ENCODE measurements around the gene AP4S1.
"Not testable (repeated sequence)": the region's sequence is repeated elsewhere in the genome, so short reads cannot be mapped to it uniquely, and the experiment has no call there.

AP4S1 gene

DNA sequence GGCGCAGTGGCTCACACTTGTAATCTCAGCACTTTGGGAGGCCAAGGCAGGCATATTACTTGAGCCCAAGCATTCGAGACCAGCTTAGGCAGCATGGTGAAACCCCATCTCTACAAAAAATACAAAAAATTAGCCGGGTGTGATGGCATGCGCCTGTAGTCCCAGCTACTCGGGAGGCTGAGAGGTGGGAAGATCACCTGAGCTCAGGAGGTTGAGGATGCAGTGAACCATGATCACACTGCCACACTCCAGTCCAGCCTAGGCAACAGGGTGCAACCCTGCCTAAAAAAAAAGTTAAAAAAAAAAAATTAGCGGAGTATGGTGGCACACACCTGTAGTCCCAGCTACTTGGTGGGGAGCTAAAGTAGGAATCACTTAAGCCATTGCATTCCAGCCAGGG lies 21.4 kb upstream of the AP4S1 start:
- not testable (repeated sequence) for DNase-seq

DNA sequence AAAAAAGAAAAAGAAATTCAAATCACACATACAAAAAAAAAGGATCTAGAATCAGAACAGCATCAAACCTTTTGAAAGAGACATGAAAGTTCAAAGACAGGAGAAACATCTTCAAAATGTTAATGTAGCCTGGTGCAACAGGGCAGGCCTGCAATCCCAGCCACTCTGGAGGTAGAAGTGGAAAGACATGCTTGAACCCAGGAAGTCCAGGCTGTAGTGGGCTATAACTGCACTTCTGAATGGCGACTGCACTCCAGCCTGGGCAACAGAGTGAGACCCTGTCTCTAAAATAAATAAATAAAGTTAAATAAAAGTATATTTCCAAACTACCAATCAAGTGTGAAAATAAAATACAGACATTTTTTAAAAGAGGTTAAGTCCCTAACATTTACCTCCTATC lies 18.7 kb upstream of the AP4S1 start:
- DNase-seq, result no peak

DNA sequence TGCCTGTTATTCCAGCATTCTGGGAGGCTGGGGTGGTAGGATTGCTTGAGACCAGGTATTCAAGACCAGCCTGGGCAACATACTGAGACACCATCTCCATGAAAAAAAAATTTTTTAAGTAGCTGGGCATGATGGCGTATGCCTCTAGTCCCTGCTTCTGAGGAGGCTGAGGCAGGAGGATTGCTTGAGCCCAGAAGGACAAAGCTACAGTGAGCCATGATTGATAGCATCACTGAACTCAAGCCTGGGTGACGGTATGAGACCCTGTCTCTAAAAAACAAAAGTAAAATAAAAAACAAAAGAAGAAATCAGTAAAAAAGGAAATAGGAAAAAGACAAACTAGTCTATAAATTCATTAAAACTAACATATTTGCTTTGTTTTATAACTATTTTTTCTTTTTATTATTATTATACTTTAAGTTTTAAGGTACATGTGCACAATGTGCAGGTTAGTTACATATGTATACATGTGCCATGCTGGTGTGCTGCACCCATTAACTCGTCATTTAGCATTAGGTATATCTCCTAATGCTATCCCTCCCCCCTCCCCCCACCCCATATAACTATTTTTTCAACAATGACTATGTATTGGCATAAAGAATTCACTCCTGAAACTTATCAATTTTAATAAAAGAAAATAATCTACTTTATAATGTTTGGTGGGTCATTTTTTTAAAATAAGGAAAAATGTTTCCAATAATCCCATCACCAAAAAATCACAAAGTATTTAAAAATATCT lies 15.4 kb upstream of the AP4S1 start:
- DNase-seq, result no peak

DNA sequence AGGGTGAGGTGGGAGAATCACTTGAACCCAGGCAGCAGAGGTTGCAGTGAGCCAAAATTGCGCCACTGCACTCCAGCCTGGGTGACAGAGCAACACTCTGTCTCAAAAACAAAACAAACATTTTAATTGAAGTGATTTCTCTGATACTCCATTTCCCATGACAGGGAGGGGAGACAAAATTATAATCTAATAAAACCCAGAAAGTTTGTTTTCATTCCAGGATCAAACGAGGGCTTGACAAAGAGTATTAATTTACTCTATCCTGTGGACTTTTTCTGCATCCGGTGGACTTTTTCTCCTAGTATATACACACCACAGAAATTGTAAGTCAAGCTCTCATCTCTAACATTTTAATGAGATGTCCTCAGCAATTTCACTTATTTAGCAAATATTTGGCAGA lies 14.5 kb upstream of the AP4S1 start:
- DNase-seq, result no peak

DNA sequence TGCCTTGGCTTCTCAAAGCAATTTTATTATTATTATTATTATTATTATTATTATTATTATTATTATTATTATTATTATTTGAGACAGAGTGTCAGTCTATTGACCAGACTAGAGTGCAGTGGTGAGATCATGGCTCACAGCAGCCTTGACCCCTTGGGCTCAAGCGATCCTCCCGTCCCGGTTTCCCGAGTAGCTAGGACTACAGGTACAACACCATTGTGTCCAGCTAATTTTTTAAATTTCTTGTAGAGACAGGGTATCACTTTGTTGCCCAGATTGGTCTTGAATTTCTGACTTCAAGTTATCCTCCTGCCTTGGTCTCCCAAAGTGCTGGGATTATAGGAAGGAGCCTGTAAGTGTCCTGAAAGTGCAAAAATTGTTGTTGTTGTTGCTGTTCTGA lies 11.6 kb upstream of the AP4S1 start:
- DNase-seq, result no peak

DNA sequence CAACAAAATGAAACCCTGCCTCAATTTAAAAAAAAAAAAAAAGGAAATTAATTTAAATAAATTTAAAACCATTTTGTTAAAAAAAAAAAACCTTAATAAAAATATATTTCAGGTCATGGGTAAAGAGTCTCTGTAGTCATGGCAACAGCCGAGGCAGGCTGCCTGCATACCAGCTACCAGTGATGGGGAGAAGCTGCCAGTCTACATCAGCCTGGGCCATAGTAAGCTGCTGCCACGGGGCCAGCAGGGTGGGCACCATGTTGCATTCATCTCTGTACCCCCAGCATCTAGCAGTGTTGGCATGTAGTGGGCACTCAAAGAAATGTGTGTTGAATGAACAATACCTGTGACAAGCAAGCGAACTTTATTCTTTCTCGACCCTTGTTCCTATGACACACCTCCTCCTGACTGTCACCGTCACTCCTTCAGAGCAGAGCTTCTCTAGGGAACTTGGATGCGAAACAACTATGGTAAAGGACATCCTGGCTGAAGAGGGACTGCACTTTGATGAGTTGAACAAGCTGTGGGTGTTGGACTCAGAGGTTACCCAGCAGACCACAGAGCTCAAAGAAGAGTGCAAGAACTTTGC lies 7.3 kb upstream of the AP4S1 start:
- DNase-seq, result no peak

DNA sequence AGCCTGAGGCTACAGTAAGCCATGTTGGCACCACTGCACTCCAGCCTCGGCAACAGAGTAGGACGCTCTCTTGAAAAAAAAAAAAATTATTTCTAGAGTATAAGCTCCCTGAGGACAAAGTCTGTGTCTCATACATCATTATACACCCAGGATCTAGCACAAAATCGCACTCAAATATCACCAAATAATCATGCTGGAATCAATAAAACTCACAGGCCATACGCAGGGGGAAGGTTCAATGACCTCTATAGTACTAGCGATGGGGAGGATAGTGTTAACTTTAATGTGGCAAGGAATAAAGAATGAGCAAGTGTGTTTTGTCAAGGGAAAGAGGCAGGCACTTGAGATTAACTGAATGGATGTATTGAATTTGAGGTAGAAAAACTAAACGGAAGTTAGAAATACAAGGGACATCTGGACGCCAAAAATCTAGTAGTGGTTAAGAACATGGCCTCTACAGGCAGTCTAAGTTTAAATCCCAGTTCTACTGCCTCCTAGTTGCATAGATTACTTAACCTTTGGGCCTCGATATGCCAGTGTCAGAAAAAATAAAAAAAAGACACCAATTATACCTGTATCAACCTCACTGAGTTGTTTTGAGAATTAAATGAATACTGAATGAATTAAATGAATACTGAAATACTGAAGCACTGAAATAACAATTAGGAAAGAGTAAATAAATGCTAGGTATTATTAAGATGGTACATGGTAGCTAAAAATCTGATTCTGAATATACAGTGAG lies 4.4 kb upstream of the AP4S1 start:
- DNase-seq, result no peak

DNA sequence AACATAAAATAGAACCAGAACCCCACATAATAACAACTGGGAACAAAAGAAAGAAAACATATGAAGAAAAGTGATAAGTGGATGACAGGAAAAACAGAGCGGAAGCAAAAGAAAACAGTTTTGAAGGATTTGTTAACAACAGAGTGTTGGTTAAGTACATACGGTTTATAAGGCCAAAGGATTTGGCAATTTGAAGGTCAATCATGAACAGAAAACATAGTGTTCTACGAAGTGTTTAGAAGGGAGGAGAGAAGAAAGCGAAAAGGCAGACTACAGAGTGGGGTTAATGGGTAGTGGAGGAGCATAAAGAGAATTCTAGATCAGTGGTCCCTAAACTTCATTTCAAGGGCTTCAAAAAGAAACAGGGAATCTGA lies 3.9 kb upstream of the AP4S1 start:
- DNase-seq, result no peak

DNA sequence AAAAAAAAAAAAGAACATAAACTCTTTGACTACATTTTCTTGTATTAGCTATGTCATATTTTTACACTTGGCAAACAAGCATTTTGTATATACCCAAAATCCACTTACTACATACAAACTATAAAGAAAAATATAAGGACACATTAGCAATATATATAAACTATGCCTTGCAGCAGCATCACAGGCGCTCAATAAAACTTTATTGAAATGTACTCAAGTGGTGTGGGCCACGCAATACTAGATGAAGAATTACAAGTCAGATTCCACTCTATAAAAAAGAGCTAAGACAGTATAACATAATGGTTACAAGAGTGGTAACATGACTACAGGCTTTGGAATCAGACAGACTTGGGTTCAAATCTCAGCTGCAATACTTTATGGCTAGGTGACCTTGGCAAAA lies 3.1 kb upstream of the AP4S1 start:
- no peak for DNase-seq

DNA sequence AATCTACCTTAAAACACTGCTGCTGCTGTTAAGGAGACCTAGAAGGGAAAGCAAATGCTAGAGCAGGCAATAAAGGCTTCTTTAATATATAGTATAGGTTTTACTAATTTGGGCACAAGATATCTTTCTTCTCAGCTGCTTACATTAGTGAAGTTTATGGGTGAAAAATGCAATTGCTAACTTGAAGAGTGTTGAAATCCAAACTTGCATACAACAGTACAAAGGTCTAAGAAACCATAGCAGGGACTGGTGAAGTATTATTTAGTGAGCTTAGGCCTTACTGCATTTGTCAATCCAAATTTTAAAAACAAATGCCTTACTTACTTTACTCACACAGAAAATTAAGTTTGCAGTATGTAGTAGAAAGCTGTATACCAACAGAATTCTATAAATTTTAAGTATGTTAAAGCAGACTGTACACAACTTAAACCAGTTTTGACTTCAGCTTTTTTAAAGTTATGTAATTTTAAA lies 1.4 kb upstream of the AP4S1 start:
- DNase-seq, result no peak

DNA sequence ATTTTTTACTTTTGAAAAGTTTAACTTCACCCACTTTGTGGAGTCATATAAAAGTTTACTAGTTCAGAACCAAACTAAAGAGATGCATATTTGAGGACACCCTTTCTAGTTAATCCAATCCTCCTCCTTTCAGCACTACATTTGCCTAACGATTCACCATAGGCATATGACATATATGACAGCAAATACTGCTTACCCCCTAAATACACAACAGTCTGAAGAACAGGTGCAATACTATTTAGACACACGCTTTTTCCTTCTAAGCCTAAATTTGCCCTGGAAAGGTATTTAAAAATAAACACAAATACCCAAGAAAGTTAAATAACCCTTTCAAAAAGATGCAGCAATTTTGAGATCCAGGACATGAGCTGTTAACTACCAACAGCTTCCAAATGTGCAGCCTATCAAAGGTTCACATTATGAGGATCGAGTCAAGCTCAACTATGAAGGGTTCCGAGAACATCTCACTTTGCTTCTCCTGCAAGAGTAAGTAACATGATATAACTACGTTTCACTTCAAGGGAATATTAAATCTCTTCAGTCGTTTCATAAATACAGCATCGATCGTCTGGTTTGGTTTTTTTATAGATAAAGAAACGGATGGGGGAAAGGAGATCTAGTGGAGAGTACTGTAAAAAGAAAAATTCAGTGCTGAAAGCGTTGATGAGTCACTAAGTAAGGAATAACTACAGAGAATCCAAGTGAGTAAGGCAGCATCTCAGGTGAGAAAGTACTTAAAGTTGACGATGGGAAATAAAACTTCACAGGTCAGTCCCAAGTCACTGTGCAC lies 677 bp upstream of the AP4S1 start:
- DNase-seq, result no peak

DNA sequence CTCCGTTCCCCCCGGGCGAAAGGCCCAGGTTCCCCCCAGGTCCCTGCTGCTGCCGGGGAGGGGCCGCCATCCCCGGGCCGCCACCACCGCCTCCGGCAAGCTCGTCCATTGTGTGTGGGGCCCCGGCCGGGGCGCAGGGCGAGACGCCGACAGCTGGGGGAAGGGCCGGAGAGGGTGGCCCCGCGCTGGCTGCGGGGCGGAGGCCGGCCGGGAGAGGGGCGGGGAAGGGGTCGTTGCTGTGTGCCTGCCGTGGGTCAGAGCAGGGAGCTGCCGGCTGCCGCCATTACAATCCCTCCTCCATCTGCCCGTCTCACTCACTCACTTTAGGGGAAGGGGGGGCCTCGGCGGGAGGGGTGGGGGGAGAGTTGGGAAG lies 614 bp downstream of the AP4S1 start, which contains the start of gene STRN3:
TSS of gene STRN3 (minus strand) at position 303 of the 373 bp plus-strand sequence. CDS start at position 109, 194 bp downstream.
- peak; percentile 73 for DNase-seq

DNA sequence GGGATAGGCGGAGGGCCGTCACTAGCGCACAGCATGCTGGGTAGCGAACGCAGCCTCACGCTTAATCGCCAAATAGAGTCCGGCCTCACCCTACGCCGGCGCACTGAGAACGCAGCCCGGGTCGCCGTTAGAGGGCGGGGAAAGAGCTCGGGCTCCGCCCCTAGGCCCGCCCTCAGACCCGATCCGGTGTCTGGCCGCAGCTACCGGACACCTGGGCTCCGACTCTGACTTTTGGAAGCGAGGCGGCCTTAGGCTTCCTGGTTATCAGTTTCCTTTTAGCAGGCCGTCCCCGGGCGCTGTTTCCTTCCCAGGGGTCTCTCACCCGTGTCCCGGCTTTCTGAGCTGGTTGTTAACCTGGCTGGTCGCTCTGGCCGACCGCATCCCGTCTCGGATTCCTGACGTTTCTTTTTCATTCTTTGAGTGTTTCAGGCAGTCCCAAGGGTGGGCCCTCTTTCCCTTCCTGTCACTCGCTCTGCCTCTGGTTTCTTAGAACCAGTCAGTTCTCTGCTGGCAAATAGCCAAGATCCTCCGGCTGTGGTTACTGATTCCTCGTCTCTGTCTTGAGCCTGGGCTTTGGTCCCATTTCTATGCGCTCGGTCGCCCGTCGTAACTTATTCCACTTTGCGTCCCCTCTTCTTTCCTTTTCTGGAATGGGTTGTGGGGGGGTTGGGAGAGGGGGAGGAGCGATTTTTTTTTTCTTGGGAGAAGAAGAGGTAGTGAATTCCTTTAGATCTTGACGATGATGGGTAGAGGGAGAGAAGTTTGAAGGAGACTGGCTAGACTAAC lies 1.2 kb downstream of the AP4S1 start:
- peak; percentile 95 for DNase-seq

DNA sequence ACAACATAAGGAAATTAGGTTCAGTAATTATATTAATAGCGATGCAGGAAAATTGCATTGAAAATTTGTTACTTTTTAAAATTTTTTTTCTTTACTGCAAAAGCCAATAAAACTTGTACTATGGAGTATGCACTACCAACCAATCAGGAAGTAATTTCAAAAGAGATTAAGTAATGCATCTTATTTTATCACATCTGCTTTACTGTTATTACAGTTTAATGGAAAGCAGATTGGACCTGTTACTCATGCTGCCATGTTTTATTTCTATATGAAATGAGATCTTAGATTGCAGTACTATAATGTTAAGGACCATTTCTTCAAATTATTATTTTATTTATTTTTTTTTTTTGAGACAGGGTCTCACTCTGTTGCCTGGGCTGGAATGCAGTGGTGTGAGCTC lies 2.4 kb downstream of the AP4S1 start:
- no peak for DNase-seq

DNA sequence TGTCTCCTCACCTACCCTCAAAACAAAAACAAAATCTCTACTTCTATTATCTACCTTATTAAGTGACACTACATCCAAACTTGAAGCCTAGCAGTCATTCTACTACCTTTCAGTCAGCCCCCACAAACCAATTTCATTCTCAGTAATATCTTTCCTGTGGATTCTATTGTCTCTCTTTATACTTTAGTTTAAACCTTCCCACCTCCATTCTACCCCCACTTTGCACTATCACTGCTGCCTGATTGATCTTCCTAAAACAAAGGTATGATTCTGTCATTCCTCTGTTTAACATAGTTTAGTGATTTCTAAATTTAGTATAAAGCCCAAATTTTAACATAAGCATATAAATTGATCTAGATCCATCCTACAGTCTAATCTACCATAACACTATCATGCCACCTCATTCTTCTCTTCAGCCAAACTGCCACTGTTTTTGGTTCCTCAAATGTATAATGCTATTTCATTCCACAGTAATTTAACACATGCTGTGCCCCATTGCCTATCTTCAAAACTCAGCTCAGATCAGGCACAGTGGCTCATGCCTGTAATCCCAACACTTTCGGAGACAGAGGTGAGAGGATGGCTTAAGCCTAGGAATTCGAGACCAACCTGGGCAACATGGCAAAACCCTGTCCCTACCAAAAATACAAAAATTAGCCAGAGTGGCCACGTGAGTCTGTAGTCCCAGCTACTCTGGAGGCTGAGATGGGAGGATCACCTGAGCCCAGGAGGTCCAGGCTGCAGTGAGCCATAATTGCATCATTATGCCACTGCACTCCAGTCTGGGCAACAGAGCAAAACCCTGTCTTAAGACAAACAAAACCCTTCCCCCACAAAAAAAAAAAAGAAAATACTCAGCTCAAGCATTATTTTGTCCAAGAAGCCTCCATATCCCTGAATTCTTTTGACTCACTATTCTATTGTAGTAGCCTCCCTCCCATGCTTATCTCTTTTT lies 3.8 kb downstream of the AP4S1 start:
- no peak for DNase-seq

DNA sequence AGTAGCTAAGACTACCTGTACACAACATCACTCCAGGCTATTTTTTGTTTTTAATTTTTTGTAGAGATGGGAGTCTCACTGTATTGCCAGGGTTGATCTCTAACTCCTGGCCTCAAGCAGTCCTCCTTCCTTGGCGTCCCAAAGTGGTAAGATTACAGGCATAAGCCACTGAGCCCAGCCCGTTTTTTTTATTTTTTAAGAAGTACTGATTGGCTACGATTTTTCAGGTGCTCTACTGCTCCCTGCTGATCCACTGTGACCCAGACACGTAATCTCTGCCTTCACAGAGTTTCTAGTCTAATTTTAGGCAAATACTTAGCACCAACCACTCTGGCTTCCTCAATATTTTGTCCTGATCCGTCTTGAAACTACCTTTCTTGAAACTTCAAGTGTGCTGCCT lies 5.0 kb downstream of the AP4S1 start:
- no peak for DNase-seq

DNA sequence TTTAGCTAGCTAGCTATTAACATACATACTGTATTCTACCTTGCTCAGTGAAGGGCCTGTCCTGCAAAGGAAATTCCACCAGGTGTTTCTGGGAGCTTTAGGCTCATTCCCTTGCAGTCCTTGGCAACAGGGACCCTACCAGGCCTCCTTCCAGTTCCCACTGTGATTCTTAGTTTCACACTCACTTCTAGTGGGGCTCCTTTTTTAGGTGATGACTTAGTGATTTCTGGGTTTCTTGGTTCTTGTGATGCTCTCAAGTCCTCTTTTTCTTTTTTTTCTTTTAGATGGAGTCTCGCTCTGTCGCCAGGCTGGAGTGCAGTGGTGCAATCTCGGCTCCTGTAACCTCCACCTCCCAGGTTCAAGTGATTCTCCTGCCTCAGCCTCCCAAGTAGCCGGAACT lies 11.1 kb downstream of the AP4S1 start:
- DNase-seq, result no peak

DNA sequence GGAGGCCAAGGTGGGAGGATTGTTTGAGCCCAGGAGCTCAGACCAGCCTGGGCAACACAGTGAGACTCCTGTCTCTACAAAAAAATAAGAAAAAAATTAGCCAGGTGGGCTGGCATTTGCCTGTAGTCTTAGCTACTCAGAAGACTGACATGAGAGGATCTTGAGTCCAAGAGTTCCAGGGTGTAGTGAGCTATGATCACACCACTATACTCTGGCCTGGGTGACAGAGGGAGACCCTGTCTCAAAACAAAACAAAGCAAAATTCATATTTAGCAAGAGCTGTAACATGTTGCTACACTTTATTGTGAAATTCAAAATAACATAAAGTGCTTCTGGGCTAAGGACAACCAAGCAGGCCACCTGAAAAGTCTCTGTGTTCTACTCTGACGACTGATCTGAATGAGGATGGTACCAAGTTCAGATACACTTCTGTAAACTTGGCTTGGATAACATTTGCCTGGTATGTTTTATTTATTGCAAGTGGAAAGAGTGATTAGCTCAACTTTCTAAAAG lies 12.3 kb downstream of the AP4S1 start:
- no peak for DNase-seq

DNA sequence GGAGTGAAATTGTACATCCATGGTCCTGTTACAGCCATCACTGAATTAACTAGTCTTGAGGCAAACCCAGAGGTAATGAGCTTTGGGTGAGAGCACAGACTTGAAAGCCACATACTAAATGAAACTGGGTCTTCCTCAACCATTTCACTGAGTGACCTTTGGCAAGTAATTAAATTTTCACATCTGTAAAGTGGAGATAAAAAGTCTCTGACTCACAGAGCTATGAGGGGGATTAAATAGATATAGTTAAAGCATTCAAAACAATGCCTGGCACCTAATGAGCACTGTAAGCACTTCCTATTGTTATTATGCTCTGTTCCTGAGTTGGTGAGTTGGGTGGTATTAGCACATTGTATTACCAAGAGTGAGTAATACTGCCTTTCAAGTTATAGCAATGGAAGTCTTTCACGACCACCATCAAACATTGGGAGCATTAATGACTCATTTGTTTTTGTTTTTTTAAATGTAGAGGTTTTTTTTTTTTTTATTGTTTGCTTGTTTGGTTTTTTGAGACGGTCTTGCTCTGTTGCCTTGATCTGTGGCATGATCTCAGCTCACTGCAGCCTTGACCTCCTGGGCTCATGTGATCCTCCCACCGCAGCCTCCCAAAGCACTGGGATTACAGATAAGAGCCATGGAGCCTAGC lies 13.2 kb downstream of the AP4S1 start:
- no peak for DNase-seq

DNA sequence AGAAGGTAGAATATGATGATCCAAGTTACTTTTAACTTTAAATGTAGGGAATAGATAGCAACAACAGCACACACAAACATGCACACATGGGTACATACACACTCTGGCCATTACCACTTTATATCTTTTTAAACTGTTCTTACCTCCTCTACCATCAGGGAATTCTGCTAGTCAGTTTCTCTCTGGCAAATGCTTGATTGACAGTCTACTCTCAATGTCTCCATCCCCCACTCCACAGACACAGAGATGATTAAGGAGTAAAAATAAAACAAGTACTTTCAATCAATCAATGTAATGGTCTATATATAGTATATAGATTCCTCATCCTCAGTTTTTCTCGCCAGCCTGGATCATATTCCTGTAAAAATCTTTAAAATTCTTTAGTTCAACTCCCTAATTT lies 16.9 kb downstream of the AP4S1 start:
- DNase-seq, result no peak

All from right kidney (tissue), 1 donor.